ENCODE results near the gene NCOA7.
"Not testable (repeated sequence)": the region's sequence is repeated elsewhere in the genome, so short reads cannot be mapped to it uniquely, and the experiment has no call there.

Gene NCOA7

GRCh38 chr6:125944896-125945295, 154.1 kb downstream of the NCOA7 start:
- DNase-seq (ENCODE audit: extremely low spot score): no peak
- ChIA-PET POLR2A (no interaction called here), CTCF (interaction anchor here (2.0 to 7.0 kb wide), 2 partner anchors 11 to 147 kb away, joined by 5 to 61 read pairs; partner anchors contain the start of gene HINT3)
- no peak for TF ChIP-seq CTCF (IDR thresholded peaks at IDR 0.05; ENCODE audit: control extremely low read depth, extremely low read depth, low read depth, missing control alignments)

GRCh38 chr6:125945378-125946141, 154.8 kb downstream of the NCOA7 start:
- no peak for DNase-seq (ENCODE audit: extremely low spot score)
- ChIA-PET POLR2A (no interaction called here), CTCF (interaction anchor here (2.0 to 7.0 kb wide), 3 partner anchors 11 to 148 kb away, joined by 5 to 61 read pairs (median 8); partner anchors contain the start of gene HINT3)
- TF ChIP-seq CTCF (IDR thresholded peaks at IDR 0.05; ENCODE audit: control extremely low read depth, extremely low read depth, low read depth, missing control alignments): no peak

- no peak for TF ChIP-seq CTCF (IDR thresholded peaks at IDR 0.05; ENCODE audit: control extremely low read depth, extremely low read depth, low read depth, missing control alignments)
- POLR2A ChIA-PET: no interaction called here
- CTCF ChIA-PET: interaction anchor here (0.7 to 7.0 kb wide), 10 partner anchors 9 to 637 kb away, joined by 3 to 61 read pairs (median 3); partner anchors contain the start of genes HINT3 and NCOA7
- no peak for DNase-seq (ENCODE audit: extremely low spot score)
Observed at GRCh38 chr6:125947615-125948014, 156.9 kb downstream of the NCOA7 start.

GRCh38 chr6:125948455-125948854, 157.7 kb downstream of the NCOA7 start:
- POLR2A ChIA-PET: no interaction called here

GRCh38 chr6:125949069-125949468, 158.3 kb downstream of the NCOA7 start:
- CTCF ChIA-PET: interaction anchor here (1.3 to 7.0 kb wide), 2 partner anchors 7 to 159 kb away, joined by 3 to 61 read pairs; partner anchors contain the start of genes HINT3 and NCOA7
- POLR2A ChIA-PET: no interaction called here
- no peak for DNase-seq (ENCODE audit: extremely low spot score)
- TF ChIP-seq CTCF (IDR thresholded peaks at IDR 0.05; ENCODE audit: control extremely low read depth, extremely low read depth, low read depth, missing control alignments): no peak

More at GRCh38 chr6:125948455-125948854, 157.7 kb downstream of the NCOA7 start:
- DNase-seq (ENCODE audit: extremely low spot score): no peak
- CTCF ChIA-PET: interaction anchor here (0.9 to 7.0 kb wide), 8 partner anchors 8 to 638 kb away, joined by 3 to 61 read pairs (median 3); partner anchors contain the start of genes HINT3 and NCOA7
- no peak for TF ChIP-seq CTCF (IDR thresholded peaks at IDR 0.05; ENCODE audit: control extremely low read depth, extremely low read depth, low read depth, missing control alignments)

- no peak for DNase-seq (ENCODE audit: extremely low spot score)
- POLR2A ChIA-PET: no interaction called here
- CTCF ChIA-PET: interaction anchor here (4.0 to 9.8 kb wide), 3 partner anchors 13 to 45 kb away, joined by 23 to 138 read pairs (median 26); no protein-coding TSS in a partner anchor
- no peak for TF ChIP-seq CTCF (IDR thresholded peaks at IDR 0.05; ENCODE audit: control extremely low read depth, extremely low read depth, low read depth, missing control alignments)
Observed at GRCh38 chr6:125950293-125950692, 159.5 kb downstream of the NCOA7 start.

- CTCF ChIA-PET: interaction anchor here (0.7 to 12.1 kb wide), 10 partner anchors 10 to 173 kb away, joined by 3 to 241 read pairs (median 10); partner anchors contain the start of gene NCOA7
- DNase-seq (ENCODE audit: extremely low spot score); POLR2A ChIA-PET: not testable (repeated sequence)
Observed at GRCh38 chr6:125950716-125951115, 160.0 kb downstream of the NCOA7 start.
